Esophagus squamous epithelium (tissue), 4 donors: ENCODE measurements around the gene ALKBH5.

Experiments
- CTCF ChIP-seq, 6 experiments: fragments of 450-650 bp in 4 of 6; fragments of 200-600 bp in 2 of 6; sonication (generic) in 2 of 6; IDR thresholded peaks; one replicate each; pipeline ENCODE4 v1.5.1; 2016 to 2019; ENCODE audit warnings: antibody characterized with exemption in 6 of 6, mild to moderate bottlenecking in 4 of 6, moderate library complexity in 4 of 6
- POLR2A ChIP-seq, 4 donors: fragments of 450-650 bp; IDR thresholded peaks; one replicate each; pipeline ENCODE4 v1.6.1; 2017; ENCODE audit warnings: antibody characterized with exemption in 4 of 4, mild to moderate bottlenecking in 4 of 4, moderate library complexity in 3 of 4

- TF ChIP-seq POLR2A (IDR thresholded peaks at IDR 0.05) (no peak), CTCF (IDR thresholded peaks at IDR 0.05) (no peak)
Observed at GRCh38 chr17:18139092-18139491, 44.5 kb upstream of the ALKBH5 start.
